Measurements from ENCODE around the gene AKAP6. TPM values are rescaled to one million over a fixed set of nuclear protein-coding genes. Genes with fewer than 3 reads are reported as not detected.

Gene AKAP6
- total and polyA plus RNA-seq, 2 of the 8 experiments (the other 6 are each of a cell fraction or from before 2014, with no cell fraction given), result 0.09 to 0.89 TPM

DNA sequence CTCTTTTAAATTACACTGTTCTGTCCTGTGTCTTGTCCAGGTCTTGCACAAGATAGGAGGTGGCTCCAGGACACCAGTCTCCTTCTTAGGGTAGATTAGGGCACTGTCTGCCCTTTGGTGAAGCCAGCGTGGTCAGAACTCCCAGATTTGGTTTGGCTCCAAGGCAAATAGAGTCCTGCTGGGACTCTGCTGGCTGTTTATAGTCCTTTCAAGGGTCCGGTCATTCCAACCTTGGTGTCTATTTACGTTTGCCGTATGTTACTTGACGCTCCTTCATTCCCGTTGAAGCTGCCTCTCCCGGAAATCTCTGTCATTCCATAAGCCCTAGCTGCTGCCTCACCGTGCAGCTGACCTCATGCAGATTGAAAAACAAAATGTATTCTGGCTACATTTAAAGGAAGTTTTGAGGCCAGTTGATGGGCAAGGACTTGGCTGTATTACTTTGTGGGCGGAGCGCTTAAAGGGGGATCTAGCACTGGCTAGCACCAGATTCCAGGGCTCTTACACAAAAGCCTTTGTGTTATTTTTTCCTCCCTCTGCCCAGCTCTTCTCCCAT lies 180.6 kb downstream of the AKAP6 start:
- Histone ChIP-seq H3K4me3 (ENCODE audit: extremely low read depth in 1 of 4, insufficient read depth in 2 of 4, low read depth in 3 of 4, low read length in 4 of 4) (no peak overlapping the region), H3K36me3 (ENCODE audit: control insufficient read depth in 2 of 4, insufficient read depth in 4 of 4, low read length in 3 of 4) (no peaks in the 10 kb centered on the region), H3K9me3 (ENCODE audit: insufficient read depth in 2 of 2, low read depth in 1 of 2, low read length in 1 of 2) (no peaks in the 10 kb centered on the region), H3K14ac (ENCODE audit: insufficient read length) (no peak overlapping the region), H4K91ac (replicated peaks; ENCODE audit: insufficient read length, low read length) (no peak overlapping the region), H3K79me1 (ENCODE audit: low read depth, low read length) (no peaks in the 10 kb centered on the region), H3K23me2 (ENCODE audit: low read depth, low read length) (no peaks in the 10 kb centered on the region), H3K27ac (ENCODE audit: low read depth, low read length) (no peak overlapping the region), H3K79me2 (ENCODE audit: control insufficient read depth in 1 of 2, insufficient read depth in 2 of 2, low read length in 2 of 2) (no peaks in the 10 kb centered on the region), H3K4ac (replicated peaks; ENCODE audit: insufficient read length, low read depth, low read length) (no peak overlapping the region), H3K9ac (replicated peaks in 1 of 4; ENCODE audit: extremely low read depth in 1 of 4, low read depth in 3 of 4, low read length in 3 of 4) (no peak overlapping the region), H4K5ac (ENCODE audit: insufficient read length, low read depth, low read length) (no peak overlapping the region), H4K20me1 (replicated peaks in 1 of 2; ENCODE audit: control insufficient read depth in 1 of 2, insufficient read depth in 2 of 2, low read length in 2 of 2) (no peaks in the 10 kb centered on the region), H3K56ac (replicated peaks; ENCODE audit: insufficient read length, low read depth, low read length) (no peak overlapping the region), H2BK12ac (ENCODE audit: low read depth, low read length) (no peak overlapping the region), H4K8ac (ENCODE audit: extremely low read depth, insufficient read depth, low read length) (no peak overlapping the region), H2BK120ac (replicated peaks; ENCODE audit: low read depth, low read length) (no peak overlapping the region), H2AFZ (ENCODE audit: low read length) (no peak overlapping the region; the same call in 1 of the 2 replicates), H3K18ac (ENCODE audit: extremely low read depth, low read length) (no peak overlapping the region), H3K27me3 (replicated peaks in 1 of 4; ENCODE audit: control insufficient read depth in 3 of 4, extremely low read depth in 1 of 4, insufficient read depth in 3 of 4, low read length in 3 of 4) (no peaks in the 10 kb centered on the region), H2AK5ac (ENCODE audit: low read depth, low read length) (no peak overlapping the region), H3K23ac (ENCODE audit: insufficient read length) (no peak overlapping the region), H2BK20ac (ENCODE audit: low read length) (no peak overlapping the region), H2BK5ac (ENCODE audit: low read depth, low read length) (no peak overlapping the region), H3K4me1 (replicated peaks in 1 of 4; ENCODE audit: control insufficient read depth in 3 of 4, insufficient read depth in 4 of 4, low read length in 3 of 4) (no peaks in the 10 kb centered on the region), H2BK15ac (ENCODE audit: low read length) (no peak overlapping the region), H3K4me2 (ENCODE audit: insufficient read depth in 1 of 2, low read depth in 2 of 2, low read length in 2 of 2) (no peak overlapping the region)
- ChIA-PET POLR2A (ENCODE audit: partially characterized antibody) (no interaction called here), CTCF (ENCODE audit: partially characterized antibody) (no interaction called here)
- FAIRE-seq (no peak), DNase-seq (ENCODE audit: low read depth in 1 of 2, low spot score in 2 of 2) (no peak)
- 92% methylated on average over 10 of the region's 10 CpGs; no CpG with 5 or more reads in 1 of the 2 experiments for WGBS, 2 experiments (ENCODE audit: extremely low coverage in 1 of 2, insufficient coverage in 1 of 2, insufficient read length in 1 of 2, insufficient replicate concordance in 2 of 2, low coverage in 1 of 2, low lambda C conversion rate in 2 of 2, missing lambda C conversion rate in 1 of 2)
- no peak for TF ChIP-seq HDAC2 (IDR thresholded peaks at IDR 0.05; ENCODE audit: borderline replicate concordance in 1 of 2, low read depth in 2 of 2, low read length in 2 of 2)
- no peak for TF ChIP-seq CHD1 (IDR thresholded peaks at IDR 0.05; ENCODE audit: low read depth, low read length)
- TF ChIP-seq TBP (IDR thresholded peaks at IDR 0.05; ENCODE audit: low read depth, low read length), result no peak
- TF ChIP-seq SP4 (IDR thresholded peaks at IDR 0.05; ENCODE audit: low read length), result no peak
